LNCAP (cell line): Measurements from ENCODE around the gene BLMH.

ENCODE experiments used
- TF ChIP-seq, protein P1 (sequence below): fragments of 450-650 bp; IDR thresholded peaks from 2 replicates; pipeline ENCODE4 v1.5.1; 2017; ENCODE audit warnings: mild to moderate bottlenecking

BLMH gene

GRCh38 chr17:30333503-30334360 lies 42.0 kb upstream of the BLMH start, which contains the start of gene TMIGD1:
TSS of gene TMIGD1 (minus strand) at chr17:30334057. CDS start at chr17:30332133, 1,924 bp downstream.
- TF ChIP-seq, protein P1, sequence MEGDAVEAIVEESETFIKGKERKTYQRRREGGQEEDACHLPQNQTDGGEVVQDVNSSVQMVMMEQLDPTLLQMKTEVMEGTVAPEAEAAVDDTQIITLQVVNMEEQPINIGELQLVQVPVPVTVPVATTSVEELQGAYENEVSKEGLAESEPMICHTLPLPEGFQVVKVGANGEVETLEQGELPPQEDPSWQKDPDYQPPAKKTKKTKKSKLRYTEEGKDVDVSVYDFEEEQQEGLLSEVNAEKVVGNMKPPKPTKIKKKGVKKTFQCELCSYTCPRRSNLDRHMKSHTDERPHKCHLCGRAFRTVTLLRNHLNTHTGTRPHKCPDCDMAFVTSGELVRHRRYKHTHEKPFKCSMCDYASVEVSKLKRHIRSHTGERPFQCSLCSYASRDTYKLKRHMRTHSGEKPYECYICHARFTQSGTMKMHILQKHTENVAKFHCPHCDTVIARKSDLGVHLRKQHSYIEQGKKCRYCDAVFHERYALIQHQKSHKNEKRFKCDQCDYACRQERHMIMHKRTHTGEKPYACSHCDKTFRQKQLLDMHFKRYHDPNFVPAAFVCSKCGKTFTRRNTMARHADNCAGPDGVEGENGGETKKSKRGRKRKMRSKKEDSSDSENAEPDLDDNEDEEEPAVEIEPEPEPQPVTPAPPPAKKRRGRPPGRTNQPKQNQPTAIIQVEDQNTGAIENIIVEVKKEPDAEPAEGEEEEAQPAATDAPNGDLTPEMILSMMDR: no peak

- TF ChIP-seq, protein P1: no peak
These were observed 40.4 kb upstream of the BLMH start for GRCh38 chr17:30332057-30332542.

DNA sequence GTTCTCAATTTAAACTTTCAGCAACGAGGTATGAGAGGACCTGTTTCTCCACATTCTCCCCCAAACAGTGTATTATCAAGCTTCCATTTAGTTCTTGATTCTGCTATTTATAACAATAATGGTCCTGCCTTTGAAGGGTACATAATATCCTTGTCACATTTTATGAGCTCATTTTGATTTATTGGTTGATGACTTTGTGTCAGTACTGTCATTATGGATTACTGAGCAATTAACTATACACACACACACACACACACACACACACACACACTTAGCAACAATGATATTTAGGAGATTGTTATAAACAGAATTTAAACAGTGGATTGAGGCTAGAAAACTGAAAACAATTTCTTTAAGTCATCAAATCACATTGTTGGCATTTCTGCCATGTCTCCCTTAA lies 35.1 kb upstream of the BLMH start:
- TF ChIP-seq, protein P1: no peak

- TF ChIP-seq, protein P1: no peak
These were observed 33.0 kb upstream of the BLMH start for GRCh38 chr17:30324723-30325122.

- TF ChIP-seq, protein P1: no peak
These were observed 32.2 kb upstream of the BLMH start for GRCh38 chr17:30323895-30324319.

DNA sequence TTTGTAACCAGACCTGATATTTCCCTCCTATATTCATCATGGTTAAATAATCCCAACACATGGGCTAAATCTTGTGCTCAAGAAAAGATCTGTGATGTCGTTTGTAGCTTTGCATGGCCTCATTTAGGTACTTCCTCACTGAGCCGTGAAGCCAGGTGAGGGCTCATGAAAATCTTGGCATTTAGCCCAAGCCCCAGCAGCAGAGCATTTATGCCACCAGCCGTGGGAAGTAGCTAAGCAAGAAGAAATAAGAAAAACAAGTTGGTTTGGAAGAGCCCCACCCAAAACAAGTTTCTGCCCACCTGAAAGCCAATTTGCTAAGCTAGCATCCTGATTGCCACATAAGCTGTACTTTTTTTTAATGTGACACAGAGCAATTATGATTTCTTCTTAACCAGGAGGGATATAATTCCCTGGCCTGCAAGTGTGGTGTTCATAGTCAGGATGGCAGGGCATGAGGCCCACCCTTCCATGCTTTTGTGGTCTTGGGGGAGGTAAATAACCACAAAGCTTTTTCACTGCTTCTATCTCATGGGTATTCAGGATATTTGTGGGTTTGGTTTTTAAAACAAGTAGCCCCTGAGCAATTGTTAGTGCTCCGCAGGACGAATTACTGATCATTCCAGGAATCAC lies 31.6 kb upstream of the BLMH start:
- TF ChIP-seq, protein P1: no peak

- TF ChIP-seq, protein P1: no peak
These were observed 29.6 kb upstream of the BLMH start for GRCh38 chr17:30321314-30321713.
